Endothelial cell of umbilical vein (primary cell): ENCODE measurements around the gene SP3. TPM values are rescaled to one million over a fixed set of nuclear protein-coding genes. Genes with fewer than 3 reads are reported as not detected.

Source experiments
- BruUV-seq: library from RNA; stranded (reverse); fragments of 400-500 nt; replicated peaks from 2 replicates; lab custom pipeline; 2021; lab: Mats Ljungman, UMichigan
- CTCF ChIA-PET: fragments of 300-600, 350-600 bp; sonication (Branson Sonifier 250); formaldehyde crosslinking; loops from one replicate; lab custom pipeline; 2021; ENCODE audit warnings: antibody characterized with exemption, inconsistent platforms; lab: Charles Lee
- POLR2A ChIA-PET: fragments of 300-600, 350-600 bp; sonication (Branson Sonifier 250); formaldehyde crosslinking; loops from one replicate; lab custom pipeline; 2021; ENCODE audit warnings: antibody characterized with exemption, inconsistent platforms; lab: Charles Lee
- DNase-seq: peaks from one replicate; pipeline ENCODE4 v3.0.0-alpha.2; 2011; ENCODE audit warnings: low read depth, low spot score
- FAIRE-seq: peaks from 2 replicates; lab custom pipeline; 2011; peaks lifted over from hg19 to GRCh38; lab: Jason Lieb, UNC
- H2AFZ ChIP-seq: 2 replicates; pipeline ENCODE4 v1.6.0; 2012; ENCODE audit warnings: low read depth, low read length, control low read depth, inconsistent platforms
- H3K27ac ChIP-seq: 2 replicates; pipeline ENCODE4 v1.5.1; 2011; ENCODE audit warnings: low read depth, mild to moderate bottlenecking, control low read depth, low read length, moderate library complexity; ENCODE audit not compliant: insufficient read depth
- H3K27me3 ChIP-seq, 2 experiments: 2 replicates each; pipeline versions ENCODE4 v1.6.0 to v1.6.1; 2011; ENCODE audit warnings: low read length in 2 of 2, mixed read lengths in 1 of 2; ENCODE audit not compliant: control insufficient read depth in 2 of 2, insufficient read depth in 2 of 2
- H3K36me3 ChIP-seq, 2 experiments: 2 replicates in 1 of 2; 3 replicates in 1 of 2; pipeline ENCODE4 v1.5.1; 2011; ENCODE audit warnings: low read length in 2 of 2, mild to moderate bottlenecking in 1 of 2, moderate library complexity in 1 of 2; ENCODE audit not compliant: control insufficient read depth in 2 of 2, insufficient read depth in 2 of 2; ENCODE audit errors: extremely low read depth in 1 of 2
- H3K4me1 ChIP-seq: 3 replicates; pipeline ENCODE4 v1.5.1; 2011; ENCODE audit warnings: mild to moderate bottlenecking, low read length; ENCODE audit not compliant: control insufficient read depth, insufficient read depth; ENCODE audit errors: extremely low read depth
- H3K4me2 ChIP-seq: 2 replicates; pipeline ENCODE4 v1.6.1; 2011; ENCODE audit warnings: low read length, control low read depth, mixed read lengths; ENCODE audit not compliant: insufficient read depth
- H3K4me3 ChIP-seq, 3 experiments: fragments of 200-600 bp in 1 of 3; sonication (generic), shearing (Covaris generic) in 1 of 3; replicated peaks in 1 of 3; 2 replicates each; pipeline ENCODE4 v1.5.1; 2011 to 2016; ENCODE audit warnings: control low read depth in 3 of 3, low read length in 3 of 3, mild to moderate bottlenecking in 2 of 3, inconsistent platforms in 1 of 3, low read depth in 1 of 3, moderate library complexity in 1 of 3; ENCODE audit not compliant: insufficient read depth in 1 of 3
- H3K79me2 ChIP-seq: 2 replicates; pipeline ENCODE4 v1.6.0; 2012; ENCODE audit warnings: low read length, inconsistent platforms; ENCODE audit not compliant: control insufficient read depth, insufficient read depth
- H3K9ac ChIP-seq: replicated peaks from 2 replicates; pipeline ENCODE3; 2011; ENCODE audit warnings: low read length, control low read depth; ENCODE audit not compliant: insufficient read depth; ENCODE audit errors: extremely low read depth
- H3K9me1 ChIP-seq: replicated peaks from 3 replicates; pipeline ENCODE4 v1.6.0; 2011; ENCODE audit warnings: mild to moderate bottlenecking, low read length; ENCODE audit not compliant: control insufficient read depth, insufficient read depth; ENCODE audit errors: extremely low read depth
- H3K9me3 ChIP-seq: replicated peaks from 2 replicates; pipeline ENCODE4 v1.5.1; 2012; ENCODE audit warnings: low read length, inconsistent platforms; ENCODE audit not compliant: control insufficient read depth, insufficient read depth
- H4K20me1 ChIP-seq: replicated peaks from 2 replicates; pipeline ENCODE3; 2011; ENCODE audit warnings: mild to moderate bottlenecking, low read length; ENCODE audit not compliant: control insufficient read depth, insufficient read depth; ENCODE audit errors: extremely low read depth
- EZH2 ChIP-seq: IDR thresholded peaks from 2 replicates; pipeline ENCODE4 v1.6.1; 2012; ENCODE audit warnings: borderline replicate concordance, low read depth, mild to moderate bottlenecking, moderate library complexity, low read length, inconsistent platforms; ENCODE audit not compliant: severe bottlenecking
- FOS ChIP-seq: IDR thresholded peaks from 2 replicates; pipeline ENCODE4 v1.6.1; 2011; ENCODE audit warnings: mild to moderate bottlenecking, low read length, moderate library complexity, borderline replicate concordance; ENCODE audit not compliant: insufficient read depth
- GATA2 ChIP-seq: IDR thresholded peaks from 2 replicates; pipeline ENCODE4 v1.7.0; 2011; ENCODE audit warnings: low read depth, mild to moderate bottlenecking, moderate library complexity, mixed read lengths, low read length; ENCODE audit not compliant: insufficient read length, insufficient read depth
- JUN ChIP-seq: IDR thresholded peaks from 2 replicates; pipeline ENCODE4 v1.6.1; 2011; ENCODE audit warnings: borderline replicate concordance, low read depth; ENCODE audit not compliant: insufficient read length, insufficient read depth
- MYC ChIP-seq: IDR thresholded peaks from one replicate; pipeline ENCODE4 v1.6.1; 2011; ENCODE audit warnings: mild to moderate bottlenecking, low read depth, low read length
- POLR2A ChIP-seq: IDR thresholded peaks from 2 replicates; pipeline ENCODE4 v1.6.1; 2012; ENCODE audit warnings: low read depth, mild to moderate bottlenecking, control low read depth, low read length
- dilution Hi-C: fragments of 300-500 bp; cut with MboI; formaldehyde crosslinking; loops from one replicate; pipeline ENCODE4 v1.15.0; 2019; ENCODE audit warnings: low sequenced_read_pairs; ENCODE audit not compliant: extremely low pct_ligation_motif_present
- intact Hi-C: fragments of 100-400 bp; cut with micrococcal nuclease; formaldehyde crosslinking; loops from one replicate; pipeline ENCODE4 v1.10.0; 2022
- polyA plus RNA-seq, 4 experiments: library from polyadenylated mRNA; depleted of rRNA in 3 of 4; stranded (reverse) in 3 of 4; unstranded in 1 of 4; fragments of >200 nt; gene quantifications; 2 replicates each; pipeline versions ENCODE4 v1.2.1 to v1.2.3, GENCODE V29; 2011 to 2012; ENCODE audit warnings: missing spikeins in 1 of 4
- total RNA-seq: library from RNA; stranded (reverse); gene quantifications from 2 replicates; pipeline ENCODE4 v1.2.3, GENCODE V29; 2021
- TF ChIP-seq, protein P1 (sequence below): IDR thresholded peaks from 2 replicates; pipeline ENCODE4 v1.6.1; 2011; ENCODE audit not compliant: insufficient read depth, insufficient read length

Gene SP3
- total and polyA plus RNA-seq, 2 donors (not counting 3 experiments of a cell fraction or from before 2014, with no cell fraction given): 23.9 to 59.0 TPM

- Histone ChIP-seq H3K4me2 (no peak overlapping the region), H3K4me1 (peaks cover 2% of the 10 kb centered on the region), H3K4me3 (no peak overlapping the region), H3K27ac (no peak overlapping the region), H3K79me2 (no peaks in the 10 kb centered on the region), H3K9me1 (no peaks in the 10 kb centered on the region), H3K9ac (no peak overlapping the region), H2AFZ (no peak overlapping the region), H3K9me3 (no peaks in the 10 kb centered on the region), H4K20me1 (no peaks in the 10 kb centered on the region), H3K36me3 (no peaks in the 10 kb centered on the region), H3K27me3 (peaks cover 1 to 7% of the 10 kb centered on the region in 2 experiments)
- ChIA-PET CTCF (no interaction called here), POLR2A (no interaction called here)
- BruUV-seq: no TSS peak
- TF ChIP-seq FOS (no peak), JUN (no peak), EZH2 (no peak), POLR2A (no peak), GATA2 (no peak), MYC (no peak)
- TF ChIP-seq, protein P1, sequence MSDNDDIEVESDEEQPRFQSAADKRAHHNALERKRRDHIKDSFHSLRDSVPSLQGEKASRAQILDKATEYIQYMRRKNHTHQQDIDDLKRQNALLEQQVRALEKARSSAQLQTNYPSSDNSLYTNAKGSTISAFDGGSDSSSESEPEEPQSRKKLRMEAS: no peak
- FAIRE-seq (no peak), DNase-seq (no peak)
- intact Hi-C loops: no loop called here
- dilution Hi-C loops: no loop called here
These were observed 39.9 kb upstream of the SP3 start for GRCh38 chr2:174004905-174005605.
